HepG2 (cell line): ENCODE measurements around the gene MYH10. TPM values are rescaled to one million over a fixed set of nuclear protein-coding genes. Genes with fewer than 3 reads are reported as not detected.

Experiments
- ATAC-seq: fragments of 200-7000 bp; cut with Tn5 transposase; 3 replicates; pipeline ENCODE4 v1.9.1; 2020; ENCODE audit warnings: mild to moderate bottlenecking, moderate library complexity
- BruUV-seq: library from RNA; stranded (reverse); fragments of 400-500 nt; replicated peaks from 2 replicates; lab custom pipeline; 2021; lab: Mats Ljungman, UMichigan
- CTCF ChIA-PET: fragments of 300-600 bp; formaldehyde crosslinking; extraction: SDS; loops from one replicate; lab custom pipeline; 2021; ENCODE audit warnings: low total read pairs, inconsistent platforms, low intra/inter-chr PET ratio; lab: Yijun Ruan, JAX
- POLR2A ChIA-PET: fragments of 350-600 bp; sonication (Branson Sonifier 250); formaldehyde crosslinking; loops from one replicate; lab custom pipeline; 2020; ENCODE audit warnings: antibody characterized with exemption, inconsistent platforms; lab: Yijun Ruan, JAX
- DNase-seq: peaks from one replicate; pipeline ENCODE4 v3.0.0-alpha.2; 2015; ENCODE audit warnings: low spot score
- FAIRE-seq: peaks from 3 replicates; lab custom pipeline; 2011; peaks lifted over from hg19 to GRCh38; lab: Jason Lieb, UNC
- H2AFZ ChIP-seq: one replicate; pipeline ENCODE4 v1.6.1; 2011; ENCODE audit warnings: low read length, inconsistent platforms
- H3K27ac ChIP-seq: fragments of 300-600 bp; 3 replicates; pipeline ENCODE4 v1.8.0; 2011; ENCODE audit warnings: mixed run types, mild to moderate bottlenecking, mixed read lengths, low read length, inconsistent platforms; ENCODE audit not compliant: insufficient read depth; ENCODE audit errors: extremely low read length
- H3K27me3 ChIP-seq, 2 experiments: fragments of 200-600 bp in 1 of 2; 2 replicates in 1 of 2; 3 replicates in 1 of 2; pipeline versions ENCODE4 v1.6.0 to v1.8.0; 2011; ENCODE audit warnings: low read length in 2 of 2, mild to moderate bottlenecking in 2 of 2, moderate library complexity in 2 of 2, inconsistent platforms in 1 of 2; ENCODE audit not compliant: insufficient read depth in 2 of 2, control insufficient read depth in 1 of 2
- H3K36me3 ChIP-seq, 2 experiments: fragments of 200-600 bp in 1 of 2; replicated peaks in 1 of 2; 2 replicates in 1 of 2; 3 replicates in 1 of 2; pipeline versions ENCODE4 v1.5.1 to v1.8.0; 2011; ENCODE audit warnings: low read length in 2 of 2, inconsistent platforms in 1 of 2; ENCODE audit not compliant: insufficient read depth in 2 of 2, control insufficient read depth in 1 of 2
- H3K4me1 ChIP-seq: 2 replicates; pipeline ENCODE4 v1.5.1; 2012; ENCODE audit warnings: low read length, inconsistent platforms; ENCODE audit not compliant: insufficient read depth
- H3K4me2 ChIP-seq: 2 replicates; pipeline ENCODE4 v1.6.0; 2011; ENCODE audit warnings: low read depth, low read length, inconsistent platforms
- H3K4me3 ChIP-seq, 3 experiments: fragments of 200-600 bp in 1 of 3; sonication (generic), shearing (Covaris generic) in 1 of 3; replicated peaks in 1 of 3; 2 replicates each; pipeline ENCODE4 v1.5.1; 2011 to 2016; ENCODE audit warnings: low read length in 3 of 3, inconsistent platforms in 2 of 3, low read depth in 2 of 3, mild to moderate bottlenecking in 2 of 3, control low read depth in 1 of 3, mixed read lengths in 1 of 3; ENCODE audit not compliant: insufficient read depth in 1 of 3
- H3K79me2 ChIP-seq: one replicate; pipeline ENCODE4 v1.6.1; 2011; ENCODE audit warnings: low read length, inconsistent platforms; ENCODE audit not compliant: insufficient read depth
- H3K9ac ChIP-seq: 2 replicates; pipeline ENCODE4 v1.6.0; 2011; ENCODE audit warnings: mild to moderate bottlenecking, low read depth, low read length, inconsistent platforms; ENCODE audit not compliant: insufficient read depth
- H3K9me3 ChIP-seq: 2 replicates; pipeline ENCODE4 v1.5.1; 2012; ENCODE audit warnings: mild to moderate bottlenecking, low read length
- H4K20me1 ChIP-seq: 2 replicates; pipeline ENCODE4 v1.6.0; 2011; ENCODE audit warnings: inconsistent platforms, mild to moderate bottlenecking, low read length, moderate library complexity; ENCODE audit not compliant: insufficient read depth
- CEBPB ChIP-seq: IDR thresholded peaks from 2 replicates; pipeline ENCODE4 v1.6.1; 2011; ENCODE audit warnings: low read depth, low read length, improper control_type of control experiment, borderline replicate concordance
- FOXM1 ChIP-seq: sonication (generic); formaldehyde crosslinking; IDR thresholded peaks from 2 replicates; pipeline ENCODE4 v1.5.0; 2020; ENCODE audit warnings: missing genetic modification reagents
- GLI4 ChIP-seq: sonication (generic); formaldehyde crosslinking; IDR thresholded peaks from 2 replicates; pipeline ENCODE4 v1.5.1; 2020; ENCODE audit warnings: missing genetic modification reagents, mild to moderate bottlenecking, moderate library complexity, borderline replicate concordance
- MIER3 ChIP-seq: IDR thresholded peaks from 2 replicates; pipeline ENCODE4 v1.6.1; 2016; ENCODE audit warnings: missing compliant biosample characterization, borderline replicate concordance
- MYC ChIP-seq: sonication (generic); formaldehyde crosslinking; IDR thresholded peaks from 2 replicates; pipeline ENCODE4 v1.9.0; 2021; ENCODE audit warnings: missing genetic modification reagents, borderline replicate concordance
- PBX2 ChIP-seq: IDR thresholded peaks from 2 replicates; pipeline ENCODE4 v1.6.1; 2016; ENCODE audit warnings: control low read depth
- POLR2A ChIP-seq, 2 experiments: IDR thresholded peaks; 2 replicates each; pipeline ENCODE4 v1.6.1; 2011; ENCODE audit warnings: low read depth in 2 of 2, low read length in 2 of 2, mild to moderate bottlenecking in 1 of 2, moderate library complexity in 1 of 2; ENCODE audit not compliant: insufficient read depth in 1 of 2
- REL ChIP-seq: sonication (generic); formaldehyde crosslinking; conservative IDR thresholded peaks from 2 replicates; pipeline ENCODE4 v1.8.0; 2022; ENCODE audit warnings: mild to moderate bottlenecking, missing genetic modification reagents, moderate library complexity
- SNAPC5 ChIP-seq: sonication (generic); formaldehyde crosslinking; IDR thresholded peaks from 2 replicates; pipeline ENCODE4 v1.8.1; 2023; ENCODE audit warnings: mild to moderate bottlenecking, missing genetic modification reagents, borderline replicate concordance
- ZBTB21 ChIP-seq: sonication (generic); formaldehyde crosslinking; IDR thresholded peaks from 2 replicates; pipeline ENCODE4 v1.4.0; 2020; ENCODE audit warnings: missing genetic modification reagents
- ZNF709 ChIP-seq: sonication (generic); formaldehyde crosslinking; IDR thresholded peaks from 2 replicates; pipeline ENCODE4 v1.5.0; 2020; ENCODE audit warnings: mild to moderate bottlenecking, missing genetic modification reagents
- WGBS: methylation state at CpG from one replicate; pipeline ENCODE4 v1.1.6; 2017; ENCODE audit warnings: low lambda C conversion rate; 5-methylcytosine and 5-hydroxymethylcytosine counted together
- in situ Hi-C: cut with HindIII; loops from 2 replicates; pipeline ENCODE4 v1.10.0; 2017; ENCODE audit warnings: low pct_unique_long_range_greater_than_20kb; ENCODE audit not compliant: extremely low pct_ligation_motif_present
- intact Hi-C: fragments of 100-400 bp; cut with micrococcal nuclease; formaldehyde crosslinking; loops from one replicate; pipeline ENCODE4 v1.10.0; 2022; ENCODE audit not compliant: unreplicated experiment
- polyA plus RNA-seq, 8 experiments: library from polyadenylated mRNA; depleted of rRNA in 3 of 8; stranded (reverse) in 7 of 8; unstranded in 1 of 8; fragments of >200 nt; fragmentation: Illumina TruSeq in 4 of 8; extraction: Trizol in 4 of 8; gene quantifications; 2 replicates each; pipeline versions ENCODE4 v1.2.1 to v1.2.3, GENCODE V29; 2011 to 2016; ENCODE audit warnings: low read depth in 4 of 8, missing spikeins in 1 of 8, mixed read lengths in 1 of 8; ENCODE audit not compliant: insufficient read depth in 1 of 8
- total RNA-seq, 5 experiments: library from RNA; depleted of rRNA; stranded (reverse); fragments of >200 nt; fragmentation: Illumina TruSeq; extraction: Trizol; gene quantifications; 2 replicates each; pipeline ENCODE4 v1.2.3, GENCODE V29; 2016; ENCODE audit warnings: low read depth in 1 of 5
- TF ChIP-seq, protein P1 (sequence below): sonication (generic); formaldehyde crosslinking; IDR thresholded peaks from 2 replicates; pipeline ENCODE4 v1.4.0; 2020; ENCODE audit warnings: low read depth, mild to moderate bottlenecking, missing genetic modification reagents
- TF ChIP-seq, protein P2 (sequence below): sonication (generic); formaldehyde crosslinking; conservative IDR thresholded peaks from 2 replicates; pipeline ENCODE4 v1.4.0; 2020; ENCODE audit warnings: missing genetic modification reagents

The MYH10 gene
- total and polyA plus RNA-seq, 2 of the 13 experiments (the other 11 are each of a cell fraction or from before 2014, with no cell fraction given): 43.4 to 68.6 TPM

GRCh38 chr17:8455665-8456209 is 174.8 kb downstream of the MYH10 start:
- peaks cover 22% of the 10 kb centered on the region for H3K79me2 ChIP-seq
- no peaks in the 10 kb centered on the region for H4K20me1 ChIP-seq
- no peak overlapping the region for H3K4me3 ChIP-seq
- FAIRE-seq (no peak), DNase-seq (no peak), ATAC-seq (no peak)
- H3K4me1 ChIP-seq: peaks cover 20% of the 10 kb centered on the region
- no peak overlapping the region for H2AFZ ChIP-seq
- H3K9me3 ChIP-seq: no peaks in the 10 kb centered on the region
- H3K27me3 ChIP-seq: no peaks in the 10 kb centered on the region
- POLR2A ChIA-PET: no interaction called here
- H3K27ac ChIP-seq: no peak overlapping the region
- peaks cover 33 to 82% of the 10 kb centered on the region in 2 experiments for H3K36me3 ChIP-seq
- in situ Hi-C loops (no loop called here), intact Hi-C loops (no loop called here)
- no TSS peak for BruUV-seq
- no peak overlapping the region for H3K9ac ChIP-seq
- WGBS: 79% methylated on average over 2 of the region's 2 CpGs
- H3K4me2 ChIP-seq: no peak overlapping the region
- no peak for TF ChIP-seq REL (CRISPR knock-in tag)
- TF ChIP-seq SNAPC5: no peak
- TF ChIP-seq ZBTB21 (CRISPR knock-in tag): no peak
- no peak for TF ChIP-seq CEBPB
- TF ChIP-seq, protein P1, sequence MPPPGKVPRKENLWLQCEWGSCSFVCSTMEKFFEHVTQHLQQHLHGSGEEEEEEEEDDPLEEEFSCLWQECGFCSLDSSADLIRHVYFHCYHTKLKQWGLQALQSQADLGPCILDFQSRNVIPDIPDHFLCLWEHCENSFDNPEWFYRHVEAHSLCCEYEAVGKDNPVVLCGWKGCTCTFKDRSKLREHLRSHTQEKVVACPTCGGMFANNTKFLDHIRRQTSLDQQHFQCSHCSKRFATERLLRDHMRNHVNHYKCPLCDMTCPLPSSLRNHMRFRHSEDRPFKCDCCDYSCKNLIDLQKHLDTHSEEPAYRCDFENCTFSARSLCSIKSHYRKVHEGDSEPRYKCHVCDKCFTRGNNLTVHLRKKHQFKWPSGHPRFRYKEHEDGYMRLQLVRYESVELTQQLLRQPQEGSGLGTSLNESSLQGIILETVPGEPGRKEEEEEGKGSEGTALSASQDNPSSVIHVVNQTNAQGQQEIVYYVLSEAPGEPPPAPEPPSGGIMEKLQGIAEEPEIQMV: no peak
- TF ChIP-seq FOXM1: no peak
- no peak for TF ChIP-seq MIER3
- no peak for TF ChIP-seq GLI4 (CRISPR knock-in tag)
- TF ChIP-seq, protein P2, sequence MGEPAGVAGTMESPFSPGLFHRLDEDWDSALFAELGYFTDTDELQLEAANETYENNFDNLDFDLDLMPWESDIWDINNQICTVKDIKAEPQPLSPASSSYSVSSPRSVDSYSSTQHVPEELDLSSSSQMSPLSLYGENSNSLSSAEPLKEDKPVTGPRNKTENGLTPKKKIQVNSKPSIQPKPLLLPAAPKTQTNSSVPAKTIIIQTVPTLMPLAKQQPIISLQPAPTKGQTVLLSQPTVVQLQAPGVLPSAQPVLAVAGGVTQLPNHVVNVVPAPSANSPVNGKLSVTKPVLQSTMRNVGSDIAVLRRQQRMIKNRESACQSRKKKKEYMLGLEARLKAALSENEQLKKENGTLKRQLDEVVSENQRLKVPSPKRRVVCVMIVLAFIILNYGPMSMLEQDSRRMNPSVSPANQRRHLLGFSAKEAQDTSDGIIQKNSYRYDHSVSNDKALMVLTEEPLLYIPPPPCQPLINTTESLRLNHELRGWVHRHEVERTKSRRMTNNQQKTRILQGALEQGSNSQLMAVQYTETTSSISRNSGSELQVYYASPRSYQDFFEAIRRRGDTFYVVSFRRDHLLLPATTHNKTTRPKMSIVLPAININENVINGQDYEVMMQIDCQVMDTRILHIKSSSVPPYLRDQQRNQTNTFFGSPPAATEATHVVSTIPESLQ: no peak
- TF ChIP-seq ZNF709 (CRISPR knock-in tag): no peak
- no peak for TF ChIP-seq MYC
- TF ChIP-seq POLR2A (IDR thresholded peaks at IDR 0.05; ENCODE audit: insufficient read depth in 1 of 2, low read depth in 2 of 2, low read length in 2 of 2): no peak
- no peak for TF ChIP-seq PBX2 (CRISPR knock-in tag)
- CTCF ChIA-PET: no interaction called here
